ENCODE measurements around the gene MORF4L1.
A peak's percentile ranks its signal among the peaks of the same experiment; 100 is the strongest.
"Not testable (repeated sequence)": the region's sequence is repeated elsewhere in the genome, so short reads cannot be mapped to it uniquely, and the experiment has no call there.

Gene MORF4L1

DNA sequence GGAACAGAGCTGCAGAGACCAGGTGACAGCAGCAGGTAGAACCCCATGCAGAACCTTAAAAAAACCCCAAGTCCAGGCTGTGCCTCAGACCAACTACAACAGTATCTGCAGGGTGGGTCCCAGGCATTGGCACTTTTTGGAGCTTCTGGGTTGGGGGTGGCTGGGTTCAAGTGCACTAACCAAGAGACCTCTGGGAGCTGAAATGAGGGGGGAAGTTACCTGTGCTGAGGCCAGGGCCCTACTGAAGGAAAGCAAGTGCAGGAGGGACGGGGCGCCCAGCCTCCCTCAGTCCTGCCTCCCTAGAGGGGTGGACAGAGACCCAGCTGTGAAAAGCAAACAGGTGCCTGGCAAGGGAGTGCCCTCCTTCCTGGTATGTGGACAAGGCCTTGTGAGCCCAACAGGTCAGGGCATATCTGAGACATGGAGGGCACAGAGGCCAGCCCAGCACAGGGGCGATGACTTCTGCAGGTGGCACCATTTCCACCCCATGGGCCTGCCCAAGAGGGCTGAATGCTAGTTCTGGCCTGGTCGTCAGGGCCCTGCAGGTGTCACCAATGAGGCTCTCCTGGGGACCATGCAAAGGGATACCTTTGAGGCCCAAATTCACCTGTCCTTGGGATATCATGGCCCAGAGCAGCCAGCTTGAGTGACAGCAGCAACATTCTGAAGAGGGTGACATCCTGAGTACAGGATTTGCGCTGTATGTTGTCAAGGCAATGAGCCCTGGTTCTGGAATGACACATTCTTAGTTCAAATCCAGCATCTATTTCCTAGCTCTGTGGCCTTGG lies 53.5 kb downstream of the MORF4L1 start:
- DNase-seq (ENCODE audit: low read depth), result no peak

DNA sequence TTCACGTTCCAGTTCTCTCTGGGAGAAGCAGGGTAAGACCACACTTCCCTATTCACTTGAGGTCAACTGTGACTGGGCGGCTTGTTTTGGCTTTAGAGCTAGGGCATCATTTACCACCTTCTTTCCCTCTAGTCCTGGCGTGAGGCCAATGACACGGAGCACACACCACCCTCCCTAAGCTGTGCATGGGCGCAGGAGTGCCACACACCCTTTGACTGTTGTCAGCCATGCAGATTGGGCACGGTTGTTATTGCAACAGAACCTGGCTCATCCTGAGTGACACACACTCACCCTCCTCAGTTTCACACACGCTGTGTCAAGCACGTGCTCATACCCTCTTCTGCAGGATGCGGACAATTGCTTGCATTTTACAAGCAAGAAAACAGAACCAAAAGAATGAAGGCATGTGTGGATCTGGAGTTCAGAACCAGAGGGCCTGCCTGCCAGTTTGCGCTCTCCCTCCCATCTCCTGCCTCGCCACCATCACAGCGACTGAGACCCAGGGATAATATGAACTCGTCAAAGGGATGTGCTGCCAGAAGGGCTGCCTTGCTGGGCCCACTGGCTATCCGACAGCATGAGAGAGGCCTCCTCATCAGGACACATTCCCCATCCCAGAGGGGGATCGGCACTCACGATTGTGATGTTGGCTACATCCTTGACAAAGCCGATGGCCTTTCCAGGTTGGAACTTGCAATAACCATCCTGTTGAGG lies 54.5 kb downstream of the MORF4L1 start:
- no peak for DNase-seq (ENCODE audit: low read depth)

DNA sequence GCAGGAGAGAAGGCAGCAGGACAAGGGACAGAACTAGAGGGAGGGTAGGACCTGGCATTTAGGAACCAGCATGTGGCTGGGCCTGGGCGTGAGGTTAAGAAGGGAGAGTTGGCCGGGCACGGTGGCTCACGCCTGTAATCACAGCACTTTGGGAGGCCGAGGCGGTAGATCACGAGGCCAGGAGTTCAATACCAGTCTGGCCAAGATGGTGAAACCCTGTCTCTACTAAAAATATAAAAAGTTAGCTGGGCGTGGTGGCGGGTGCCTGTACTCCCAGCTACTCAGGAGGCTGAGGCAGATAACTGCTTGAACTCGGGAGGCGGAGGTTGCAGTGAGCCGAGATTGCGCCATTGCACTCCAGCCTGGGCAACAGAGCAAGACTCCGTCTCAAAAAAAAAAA lies 55.5 kb downstream of the MORF4L1 start:
- not testable (repeated sequence) for DNase-seq (ENCODE audit: low read depth)

DNA sequence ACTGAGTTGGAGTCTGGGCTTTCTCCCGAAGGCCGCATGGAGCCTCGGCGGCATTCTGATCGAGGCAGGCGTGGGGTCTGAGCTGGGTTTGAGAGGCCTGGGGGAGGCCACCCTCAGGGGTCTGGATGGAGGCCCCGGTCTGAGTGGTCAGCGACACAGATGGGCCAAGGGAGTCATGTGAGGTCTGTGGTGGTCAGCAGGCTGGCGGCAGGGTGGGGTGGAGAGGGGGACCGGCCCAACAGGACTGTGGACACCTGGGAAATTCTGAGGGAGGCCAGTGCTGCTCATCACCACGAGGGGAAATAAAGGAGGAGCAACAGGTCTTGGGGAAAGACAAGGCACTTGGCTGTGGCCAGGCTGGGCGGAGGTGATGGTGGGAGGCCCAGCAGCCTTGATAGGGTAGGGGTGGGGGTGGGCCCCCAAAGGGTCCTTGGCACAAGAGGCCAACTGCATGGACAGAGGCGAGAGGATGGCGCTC lies 56.0 kb downstream of the MORF4L1 start:
- DNase-seq (ENCODE audit: low read depth), result no peak

DNA sequence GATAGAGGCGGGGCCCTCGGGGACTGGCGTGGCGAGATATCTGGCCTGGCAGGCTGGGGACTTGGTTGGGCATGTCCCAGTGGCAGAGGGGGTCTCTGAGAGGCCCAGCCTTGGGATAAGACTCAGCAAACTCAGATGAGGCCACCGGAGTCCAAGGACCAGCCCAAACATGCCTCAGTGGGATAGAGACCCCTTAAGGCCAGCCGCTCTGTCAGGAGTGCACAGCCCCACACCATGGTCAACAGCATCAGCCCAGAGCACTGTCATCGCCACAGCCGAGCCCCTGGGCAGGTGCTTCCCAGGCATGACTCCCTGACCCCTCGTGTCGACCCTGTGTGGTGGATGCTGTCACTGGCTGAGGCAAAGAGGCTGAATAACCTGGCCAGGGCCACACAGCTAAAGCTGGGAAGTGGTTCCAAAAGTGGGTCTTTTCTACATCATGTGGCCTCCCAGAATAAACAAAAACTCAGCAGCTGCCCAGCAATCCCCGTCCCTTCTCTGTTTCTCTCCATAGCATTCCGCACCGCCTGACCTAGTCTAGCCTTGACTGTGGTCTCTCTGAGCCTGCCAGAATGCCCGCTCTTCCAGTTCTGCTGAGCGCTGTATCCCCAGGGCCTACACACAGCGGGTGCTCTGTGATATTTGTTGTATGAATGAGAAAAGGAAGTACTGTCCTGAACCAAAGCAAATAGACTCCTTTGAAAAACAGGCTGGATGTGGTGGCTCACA lies 57.0 kb downstream of the MORF4L1 start:
- DNase-seq (ENCODE audit: low read depth), result no peak

DNA sequence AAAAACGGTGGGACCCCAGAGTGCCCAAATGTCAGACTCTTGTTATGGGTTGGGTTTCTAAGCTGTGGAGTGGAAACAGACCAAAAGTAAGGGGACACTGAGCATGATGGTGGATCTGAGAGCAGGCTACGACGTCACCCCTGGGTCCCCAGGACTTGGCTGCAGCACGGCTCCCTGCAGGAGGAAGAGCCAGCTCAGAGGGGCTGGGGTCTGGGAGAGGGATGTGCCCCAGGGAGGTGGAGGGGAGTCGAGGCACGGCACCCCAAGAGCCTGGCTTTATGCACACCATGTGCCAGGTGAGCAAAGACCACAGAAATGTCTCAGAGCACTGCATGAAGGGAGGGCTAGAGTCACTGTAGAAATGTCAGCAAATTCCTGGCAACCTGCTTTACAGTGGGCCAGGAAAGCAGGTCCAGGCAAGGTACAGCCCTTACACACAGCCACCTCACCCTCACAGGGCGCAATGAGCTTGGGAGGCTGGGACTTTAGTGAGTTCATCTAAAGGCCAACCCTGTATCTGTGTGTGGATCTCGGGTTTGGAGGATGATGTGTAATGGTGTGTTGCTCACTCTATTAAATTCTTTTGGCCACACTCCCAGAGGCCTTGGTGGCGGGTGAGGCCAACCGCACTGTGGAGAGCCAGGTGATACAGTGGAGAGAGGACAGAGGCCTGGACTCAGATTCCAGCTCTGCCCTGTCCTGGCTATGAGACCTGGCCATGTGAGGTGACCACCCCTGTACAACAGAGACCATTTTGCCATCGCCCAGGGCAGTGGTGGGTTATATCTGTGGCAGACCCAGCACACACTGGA lies 58.1 kb downstream of the MORF4L1 start:
- peak; percentile 94 for DNase-seq (ENCODE audit: low read depth)

DNA sequence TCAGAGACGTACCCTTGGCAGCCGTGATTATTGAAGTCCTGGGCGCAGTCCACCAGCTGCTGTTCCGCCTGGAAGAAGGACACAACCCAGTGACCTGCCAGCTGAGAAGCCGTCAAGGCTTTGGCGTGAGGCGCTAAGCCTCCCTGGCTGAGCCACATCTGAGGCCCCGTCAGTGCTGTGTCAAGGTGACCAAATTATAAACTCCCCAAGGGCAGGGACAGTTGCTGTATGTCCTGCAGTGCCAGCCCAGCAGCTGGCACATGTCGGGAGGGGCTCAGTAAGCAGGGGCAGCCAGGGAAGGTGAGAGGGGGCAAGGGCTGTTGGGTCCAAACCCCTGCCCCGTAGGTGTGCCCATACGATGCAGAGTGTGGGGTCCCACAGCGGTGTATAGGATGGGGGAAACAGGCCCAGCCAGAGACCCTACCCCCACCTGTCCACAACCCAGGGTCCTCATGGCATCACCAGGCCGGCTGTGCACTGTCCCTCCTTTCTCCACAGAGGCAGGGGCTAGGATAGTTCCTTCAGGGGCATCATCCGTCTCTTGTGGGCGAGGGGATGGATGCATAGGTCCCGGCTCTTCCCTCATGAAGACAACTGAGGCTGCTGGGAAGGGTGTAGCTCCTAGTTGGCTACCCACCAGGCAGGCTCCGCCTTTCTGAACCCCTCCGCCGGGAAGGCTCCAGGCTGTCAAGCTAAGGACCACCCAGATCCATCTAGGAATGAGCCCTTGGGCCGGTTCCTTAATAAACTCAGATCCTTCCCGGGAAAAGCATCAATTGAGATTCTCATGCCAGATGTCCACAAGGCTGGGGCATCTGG lies 59.0 kb downstream of the MORF4L1 start:
- DNase-seq (ENCODE audit: low read depth), result no peak

DNA sequence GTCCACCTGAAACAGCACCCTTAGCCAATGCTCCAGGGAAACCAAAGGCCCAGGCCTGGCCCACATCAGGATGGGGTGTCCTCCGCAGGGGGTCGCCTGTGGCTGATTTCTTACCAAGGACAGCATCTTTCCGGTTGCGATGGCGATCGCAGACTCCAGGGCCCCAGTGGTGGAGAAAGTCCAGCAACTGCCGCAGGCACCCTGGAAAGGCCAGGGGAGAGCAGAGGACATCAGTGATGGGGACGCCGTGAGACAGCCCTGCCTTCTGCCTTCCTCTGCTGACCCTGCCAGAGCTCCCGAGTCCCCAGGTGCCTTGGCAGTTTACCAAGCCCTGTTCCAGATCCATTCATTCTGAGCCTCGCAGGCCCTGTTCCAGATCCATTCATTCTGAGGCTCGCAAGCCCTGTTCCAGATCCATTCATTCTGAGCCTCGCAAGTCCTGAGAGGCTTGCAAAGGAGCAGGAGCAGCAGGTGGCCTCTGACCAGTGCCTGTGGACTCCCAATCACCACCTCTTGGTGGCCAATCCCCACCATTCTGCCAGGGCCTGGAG lies 59.6 kb downstream of the MORF4L1 start:
- DNase-seq (ENCODE audit: low read depth), result no peak

DNA sequence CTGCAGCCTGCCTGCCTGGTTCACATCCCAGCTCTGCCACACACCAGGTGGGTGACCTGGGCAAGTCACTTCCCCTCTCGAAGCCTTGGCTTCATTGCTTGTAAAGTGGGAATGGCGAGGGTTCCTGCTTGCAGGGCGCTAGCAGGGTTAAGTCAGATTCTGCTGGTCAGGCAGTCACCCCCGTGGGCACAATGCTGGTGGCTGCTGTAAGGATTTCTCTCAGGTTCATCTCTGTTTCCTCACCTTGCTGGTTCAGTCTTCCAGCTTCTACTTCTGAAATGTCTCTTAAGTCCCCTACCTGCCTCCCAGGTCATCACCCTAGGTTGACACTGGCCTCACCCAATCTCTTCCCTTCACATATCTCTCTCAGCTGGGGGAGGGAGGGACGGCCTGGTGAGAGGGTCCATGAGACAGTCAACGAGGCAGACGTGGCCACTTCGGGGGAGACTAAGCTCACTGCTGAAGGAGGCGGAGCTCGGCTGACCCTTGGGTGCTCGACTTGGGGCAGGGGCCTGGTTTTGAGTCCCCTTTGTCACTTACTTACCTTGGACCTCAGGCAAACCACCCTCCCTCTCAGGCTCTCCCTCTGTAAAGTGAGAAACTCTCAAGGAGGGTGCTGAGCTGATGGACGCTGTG lies 60.6 kb downstream of the MORF4L1 start:
- DNase-seq (ENCODE audit: low read depth), result no peak

DNA sequence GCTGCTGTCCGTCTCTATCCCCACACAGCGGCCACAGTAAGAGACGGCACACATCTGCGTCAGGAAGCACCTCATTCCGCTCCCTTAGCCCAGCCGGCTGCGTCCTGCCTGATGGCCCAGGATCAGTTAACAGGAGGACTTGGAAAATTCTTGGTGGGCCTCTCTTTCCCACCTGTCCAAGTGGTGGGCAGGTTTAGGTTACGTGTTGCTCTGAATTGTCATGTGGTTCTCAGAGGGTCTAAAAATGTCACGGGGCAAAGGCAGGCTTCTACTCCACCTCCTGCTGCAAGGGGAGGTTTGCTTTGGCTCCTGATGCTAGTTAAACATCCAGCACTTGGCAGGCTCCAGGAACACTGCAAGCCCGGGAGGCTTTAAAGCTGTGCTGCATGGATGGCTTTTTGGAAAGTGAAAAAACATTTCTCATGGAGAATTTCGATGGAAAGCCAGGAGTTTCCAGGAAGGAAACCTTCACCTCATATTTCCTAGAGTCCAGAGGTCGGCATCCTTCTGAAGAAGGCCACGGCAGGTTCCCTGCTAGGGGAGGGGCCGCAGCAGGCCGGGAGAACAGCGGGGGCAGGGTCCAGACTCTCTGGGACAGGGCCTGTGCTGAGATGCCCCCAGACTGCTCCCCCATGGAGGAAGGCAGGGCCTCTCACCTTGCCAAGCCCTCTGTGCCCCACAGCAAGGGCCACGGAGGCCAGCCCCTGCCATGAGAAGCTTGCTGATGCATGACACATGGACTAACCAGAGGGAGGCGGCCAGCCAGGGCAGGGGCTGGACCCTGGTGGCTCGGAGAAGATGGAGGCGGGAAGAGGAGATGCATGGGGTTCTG lies 61.3 kb downstream of the MORF4L1 start:
- no peak for DNase-seq (ENCODE audit: low read depth)

DNA sequence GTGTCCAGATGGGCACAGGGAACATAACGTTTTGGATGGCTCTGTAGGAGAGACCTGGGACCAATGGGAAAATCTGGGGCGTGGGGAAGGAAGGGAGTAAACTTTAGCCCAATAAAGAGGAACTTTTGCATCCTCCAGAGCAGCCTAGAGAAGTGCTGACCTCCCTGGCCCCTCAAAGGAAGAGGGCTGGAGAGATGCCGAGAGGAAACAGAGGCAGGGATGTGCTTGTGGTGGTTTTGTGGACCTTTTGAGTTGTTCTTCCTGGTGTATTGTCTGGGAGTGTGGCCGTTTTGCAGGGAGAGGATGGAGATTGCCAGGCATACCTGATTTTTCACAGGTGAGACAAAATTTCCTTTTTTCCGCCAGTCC lies 61.9 kb downstream of the MORF4L1 start:
- no peak for DNase-seq (ENCODE audit: low read depth)

DNA sequence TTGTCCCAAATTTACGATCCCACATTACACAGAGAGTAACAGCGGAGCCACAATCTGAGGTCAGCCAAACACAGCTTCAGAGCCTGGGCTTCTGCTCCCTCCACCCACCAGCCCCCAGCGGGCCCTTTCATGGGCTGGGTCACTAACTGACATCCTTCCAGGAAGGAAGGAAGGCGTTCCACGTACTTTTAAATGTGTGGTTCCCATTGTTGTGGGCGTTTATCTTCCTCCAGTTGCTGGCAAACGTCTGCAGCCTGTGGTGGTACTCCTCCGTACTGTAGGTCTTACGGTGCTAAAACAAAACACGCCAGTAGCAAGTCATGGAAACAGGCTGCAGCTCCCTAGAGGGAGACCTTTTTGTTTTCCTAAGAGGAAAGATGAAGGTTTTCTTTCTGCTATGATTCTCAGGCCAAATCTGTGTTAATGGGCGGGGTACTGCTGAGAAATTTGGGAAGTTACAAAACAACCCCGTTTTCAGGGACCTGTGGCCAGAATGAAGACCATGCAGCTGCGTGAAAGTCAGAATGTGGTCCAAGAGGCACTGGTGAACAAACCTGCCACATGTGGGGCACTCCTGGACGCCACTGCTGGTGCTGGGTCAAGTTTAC lies 64.5 kb downstream of the MORF4L1 start:
- DNase-seq (ENCODE audit: low read depth), result no peak

DNA sequence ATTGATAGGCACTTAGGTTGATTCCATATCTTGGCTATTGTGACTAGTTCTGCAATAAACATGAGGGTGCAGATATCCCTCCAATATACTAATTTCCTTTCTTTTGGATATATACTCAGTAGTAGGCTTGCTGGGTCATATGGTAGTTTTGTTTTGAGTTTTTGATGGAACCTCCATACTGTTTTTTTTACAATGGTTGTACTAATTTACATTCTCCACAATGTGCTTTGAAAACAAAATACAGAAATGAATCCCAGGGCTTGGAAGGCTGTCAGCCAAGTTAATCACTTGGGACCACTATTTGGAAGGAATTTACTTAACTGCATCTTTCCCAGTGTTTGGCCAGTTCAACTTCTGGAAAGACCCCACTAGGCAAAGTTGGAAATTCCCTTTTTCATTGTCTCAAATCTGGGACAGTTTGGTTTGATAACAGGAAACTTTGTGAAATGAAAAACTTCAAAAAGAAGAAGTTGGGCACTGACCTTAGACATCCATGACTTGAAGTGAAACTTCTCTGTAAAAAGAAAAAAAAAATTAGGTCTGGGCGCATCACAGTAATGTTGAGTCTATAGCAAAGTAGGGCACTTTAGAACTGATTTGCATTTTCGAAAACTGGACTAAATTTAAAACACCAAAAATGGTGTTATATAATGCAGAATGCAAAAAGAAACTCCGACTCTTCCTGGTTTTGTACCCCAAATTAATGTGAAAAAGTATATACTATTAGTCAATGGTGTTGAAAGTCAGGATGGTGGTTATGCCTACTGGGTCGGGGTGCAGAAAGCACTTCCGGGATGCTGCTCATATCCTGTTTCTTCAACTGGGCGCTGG lies 66.2 kb downstream of the MORF4L1 start:
- no peak for DNase-seq (ENCODE audit: low read depth)

DNA sequence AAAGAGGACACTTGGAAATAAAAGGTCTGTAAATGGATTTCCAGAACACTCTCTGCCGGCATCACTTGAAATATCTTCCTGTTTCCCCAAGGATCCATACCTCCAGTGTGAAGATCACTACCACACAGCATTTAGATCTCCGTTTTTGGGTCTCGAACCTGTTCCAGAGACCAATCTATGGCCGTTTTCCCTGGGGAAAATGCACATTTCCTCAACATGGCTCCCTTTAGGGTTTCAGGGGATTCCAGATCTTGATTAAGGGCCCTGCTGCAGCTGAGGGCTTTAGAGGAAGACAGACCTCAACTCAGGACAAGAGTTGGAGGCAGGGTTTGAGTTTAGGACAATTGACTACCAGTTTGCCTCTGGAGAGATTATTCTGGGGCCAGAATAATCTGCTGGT lies 70.1 kb downstream of the MORF4L1 start:
- no peak for DNase-seq (ENCODE audit: low read depth)

DNA sequence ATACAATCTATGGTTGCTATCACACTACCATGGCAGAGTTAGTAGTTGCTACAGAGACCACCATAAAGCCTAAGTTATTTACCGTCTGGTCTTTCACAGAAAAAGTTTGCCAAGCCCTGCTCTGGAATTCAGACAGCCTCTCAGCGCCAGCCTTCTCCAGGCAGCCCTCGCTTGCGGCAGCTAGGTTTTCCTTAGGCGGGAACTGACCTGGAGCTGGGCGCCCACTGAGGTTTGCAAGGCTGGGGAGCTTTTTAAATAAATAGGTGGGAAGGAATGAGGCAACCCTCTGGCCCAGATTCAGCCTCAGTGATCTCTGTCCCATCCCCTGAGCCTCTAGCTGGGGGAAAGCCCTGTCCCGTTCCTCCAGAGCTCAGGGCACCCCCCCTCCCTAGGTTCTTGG lies 71.0 kb downstream of the MORF4L1 start:
- DNase-seq (ENCODE audit: low read depth), result peak; percentile 37

DNA sequence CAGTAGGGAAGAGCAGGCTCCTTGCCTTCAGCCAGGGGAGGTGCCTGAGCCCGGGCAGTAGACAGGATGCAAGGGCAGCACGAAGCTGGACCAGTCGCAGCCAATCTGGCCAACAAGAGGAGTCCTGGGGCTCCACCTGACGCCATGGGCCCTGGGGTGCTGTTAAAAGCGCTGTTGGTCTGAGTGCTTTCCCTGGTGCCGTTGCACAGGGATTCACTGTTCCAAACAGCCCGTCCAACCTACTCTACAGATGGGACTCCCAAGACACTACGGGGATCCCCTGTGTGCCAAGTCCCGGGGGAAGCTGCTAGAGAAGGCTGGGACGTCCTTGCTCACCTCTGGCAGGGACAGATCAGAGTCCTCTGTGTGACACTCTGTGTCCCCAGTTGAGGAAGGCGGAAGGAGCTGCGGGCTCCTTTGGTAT lies 71.5 kb downstream of the MORF4L1 start:
- no peak for DNase-seq (ENCODE audit: low read depth)

DNA sequence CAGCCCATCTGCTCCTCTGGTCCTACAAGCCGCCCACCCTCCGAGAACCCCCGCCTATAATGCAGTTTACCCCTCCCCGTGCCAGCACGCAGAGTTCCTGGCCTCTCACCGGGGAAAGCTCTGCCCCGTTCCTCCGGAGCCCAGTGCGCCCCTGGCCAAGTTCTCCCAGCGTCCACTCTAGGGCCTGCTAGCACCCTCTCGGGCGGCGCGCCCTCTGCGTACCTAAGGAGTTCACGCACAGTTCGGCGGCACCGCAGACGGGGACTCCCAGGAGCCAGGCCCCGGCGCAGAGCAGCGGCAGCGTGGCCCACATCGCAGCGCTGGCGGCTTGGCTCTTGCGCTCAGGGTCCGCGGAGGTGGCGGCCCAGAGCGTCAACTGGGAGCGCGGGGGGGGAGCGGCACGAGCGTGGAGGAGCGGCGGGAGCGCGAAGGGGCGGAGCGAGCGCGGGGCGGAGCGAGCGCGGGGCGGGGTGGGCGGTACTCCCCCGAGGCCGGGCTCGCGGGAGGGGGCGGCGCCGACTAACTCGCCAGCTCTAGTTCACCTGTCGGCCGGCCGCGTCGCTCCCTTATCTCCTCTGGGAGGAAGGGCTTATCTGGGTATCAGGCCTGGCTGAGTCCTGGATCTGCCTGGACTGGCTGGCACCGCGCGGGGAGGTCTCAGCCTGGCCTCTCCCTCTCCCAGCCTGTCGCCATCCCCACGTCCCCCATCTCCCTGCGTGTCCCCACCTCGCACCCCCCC lies 72.1 kb downstream of the MORF4L1 start, which contains the start of gene CTSH:
TSS of gene CTSH (minus strand) at position 378 of the 739 bp plus-strand sequence. CDS start at position 313, 65 bp downstream.
- DNase-seq (ENCODE audit: low read depth), result peak; percentile 30
